Measurements from ENCODE around the gene CGREF1.

Gene CGREF1

DNA sequence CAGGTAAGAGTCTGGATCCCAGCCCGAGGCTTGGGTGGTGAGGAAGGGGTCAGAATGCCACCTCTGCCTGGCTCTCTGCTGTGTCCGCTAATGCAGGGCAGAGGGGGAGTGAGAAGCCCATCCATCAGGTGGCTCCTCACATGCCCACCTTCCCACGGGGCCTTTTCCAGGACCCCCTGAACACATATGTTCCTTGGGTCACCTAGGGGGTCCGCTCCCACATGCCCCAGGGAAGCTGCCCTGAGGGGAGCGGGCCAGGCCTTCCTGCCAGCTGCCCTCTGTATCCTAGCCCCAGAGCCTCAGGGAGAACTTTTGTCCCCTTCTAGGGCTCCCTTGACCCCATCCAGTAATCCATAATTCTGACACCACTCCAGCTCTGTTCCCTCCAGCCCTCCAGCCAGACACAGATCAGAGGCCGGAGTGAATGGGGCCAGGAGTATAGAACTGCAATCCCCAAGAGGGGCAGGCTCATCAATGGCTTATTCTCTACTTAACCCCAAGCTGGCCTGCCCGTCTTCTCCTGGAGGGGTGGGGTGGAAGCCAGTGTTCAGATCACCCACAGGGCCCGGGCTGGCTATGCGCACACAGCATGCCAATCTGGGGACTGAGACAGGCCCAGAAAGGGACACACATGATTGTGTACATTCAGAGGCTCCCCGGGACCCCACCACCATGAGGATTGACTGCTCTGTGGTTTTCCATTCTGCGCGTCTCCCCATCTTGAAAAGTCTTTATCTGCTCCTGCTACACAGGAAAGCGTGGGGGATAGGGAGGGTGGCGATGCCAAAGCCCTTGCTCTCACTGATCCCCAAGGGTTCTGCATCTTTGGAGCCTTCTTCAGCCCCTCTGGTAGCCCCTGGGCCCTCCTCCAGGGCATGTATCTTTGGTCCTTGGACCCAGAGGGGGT, 39.4 kb downstream of the CGREF1 start:
- H3F3A ChIP-seq (ENCODE audit: insufficient read depth, low read length): peaks cover 33% of the 10 kb centered on the region
- peaks cover 23% of the 10 kb centered on the region for H3K79me2 ChIP-seq (ENCODE audit: low read length)
- H3K9me2 ChIP-seq (replicated peaks; ENCODE audit: insufficient read depth, low read length): no peaks in the 10 kb centered on the region

DNA sequence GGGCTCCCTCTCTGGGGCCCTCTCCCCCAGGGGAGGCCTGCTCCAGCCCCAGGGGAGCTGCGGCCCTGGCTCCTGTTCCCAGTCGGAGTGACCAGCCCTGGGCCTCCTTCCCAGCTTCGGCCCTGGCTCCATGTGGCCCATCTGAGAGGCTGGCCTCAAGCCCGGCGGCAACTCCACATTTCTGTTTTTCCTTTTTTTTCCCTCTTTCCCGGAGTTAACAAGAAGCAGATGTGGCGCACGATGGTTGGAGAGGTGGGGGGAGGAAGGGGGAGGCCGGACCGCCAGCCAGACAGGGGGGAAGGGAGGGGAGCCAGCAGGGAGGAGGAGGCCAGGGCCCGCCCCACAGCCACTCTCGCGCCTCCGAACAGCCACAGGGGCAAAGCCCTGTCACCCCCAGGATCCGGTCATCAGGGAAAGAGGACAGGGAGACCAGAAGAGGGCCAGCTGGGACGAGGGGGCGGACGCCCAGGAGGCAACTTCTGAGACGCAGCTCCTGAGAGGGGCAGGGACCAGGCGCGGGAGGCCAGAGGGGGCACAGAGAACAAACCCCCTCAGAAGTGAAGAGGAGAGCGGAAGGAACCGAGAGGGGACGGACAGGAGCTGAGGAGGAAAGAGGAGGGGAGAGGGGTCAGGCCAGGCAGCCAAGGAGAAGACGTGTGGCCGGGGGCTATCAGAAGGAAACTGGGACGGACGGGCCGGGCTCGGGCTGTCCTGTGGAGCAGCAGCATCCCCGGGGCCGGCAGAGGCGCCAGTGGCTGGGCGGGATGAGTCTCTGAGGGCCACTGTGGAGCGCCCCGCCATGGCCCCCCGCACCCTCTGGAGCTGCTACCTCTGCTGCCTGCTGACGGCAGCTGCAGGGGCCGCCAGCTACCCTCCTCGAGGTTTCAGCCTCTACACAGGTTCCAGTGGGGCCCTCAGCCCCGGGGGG, 40.4 kb downstream of the CGREF1 start, which contains the start of gene EMILIN1:
Gene EMILIN1, plus strand, starts transcription at position 349 of the 928 bp plus-strand sequence. Its CDS starts 451 bp downstream, at position 800.
- peaks cover 23% of the 10 kb centered on the region for H3K79me2 ChIP-seq (ENCODE audit: low read length)
- no peaks in the 10 kb centered on the region for H4K20me1 ChIP-seq (ENCODE audit: insufficient read depth, low read length)
- peak within 1 kb of the TSS; percentile 57 for H3K4me3 ChIP-seq (ENCODE audit: low read length)
- no peaks in the 10 kb centered on the region for H3K36me3 ChIP-seq (replicated peaks; ENCODE audit: insufficient read depth, low read length)
- TF ChIP-seq EZH2 (optimal IDR thresholded peaks at IDR 0.05; ENCODE audit: low read depth, low read length) (no peak), EZH2phosphoT487 (IDR thresholded peaks at IDR 0.05; ENCODE audit: low read length) (no peak)
- TF ChIP-seq, protein P1, sequence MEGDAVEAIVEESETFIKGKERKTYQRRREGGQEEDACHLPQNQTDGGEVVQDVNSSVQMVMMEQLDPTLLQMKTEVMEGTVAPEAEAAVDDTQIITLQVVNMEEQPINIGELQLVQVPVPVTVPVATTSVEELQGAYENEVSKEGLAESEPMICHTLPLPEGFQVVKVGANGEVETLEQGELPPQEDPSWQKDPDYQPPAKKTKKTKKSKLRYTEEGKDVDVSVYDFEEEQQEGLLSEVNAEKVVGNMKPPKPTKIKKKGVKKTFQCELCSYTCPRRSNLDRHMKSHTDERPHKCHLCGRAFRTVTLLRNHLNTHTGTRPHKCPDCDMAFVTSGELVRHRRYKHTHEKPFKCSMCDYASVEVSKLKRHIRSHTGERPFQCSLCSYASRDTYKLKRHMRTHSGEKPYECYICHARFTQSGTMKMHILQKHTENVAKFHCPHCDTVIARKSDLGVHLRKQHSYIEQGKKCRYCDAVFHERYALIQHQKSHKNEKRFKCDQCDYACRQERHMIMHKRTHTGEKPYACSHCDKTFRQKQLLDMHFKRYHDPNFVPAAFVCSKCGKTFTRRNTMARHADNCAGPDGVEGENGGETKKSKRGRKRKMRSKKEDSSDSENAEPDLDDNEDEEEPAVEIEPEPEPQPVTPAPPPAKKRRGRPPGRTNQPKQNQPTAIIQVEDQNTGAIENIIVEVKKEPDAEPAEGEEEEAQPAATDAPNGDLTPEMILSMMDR (IDR thresholded peaks at IDR 0.05; ENCODE audit: low read length): no peak
- peaks cover 29% of the 10 kb centered on the region for H3F3A ChIP-seq (ENCODE audit: insufficient read depth, low read length)
- no peaks in the 10 kb centered on the region for H3K9me2 ChIP-seq (replicated peaks; ENCODE audit: insufficient read depth, low read length)
- no peaks in the 10 kb centered on the region for H3K27me3 ChIP-seq (replicated peaks; ENCODE audit: insufficient read depth, low read length)
- peak within 1 kb of the TSS; percentile 63; the same call in 1 of the 2 replicates for H3K27ac ChIP-seq (ENCODE audit: low read length)
- no peak for DNase-seq
- peak within 1 kb of the TSS; percentile 51 for H3K4me2 ChIP-seq (ENCODE audit: low read depth, low read length)
- peaks cover 60% of the 10 kb centered on the region for H3K4me1 ChIP-seq (ENCODE audit: low read length)
- H2AFZ ChIP-seq (ENCODE audit: low read length): peak within 1 kb of the TSS; percentile 44
- H3K9ac ChIP-seq (ENCODE audit: low read length): peak within 1 kb of the TSS; percentile 60
- H3K9me3 ChIP-seq (replicated peaks; ENCODE audit: insufficient read depth, low read length): no peaks in the 10 kb centered on the region

More for the DNA sequence above, 39.4 kb downstream of the CGREF1 start:
- no peak for TF ChIP-seq EZH2 (optimal IDR thresholded peaks at IDR 0.05; ENCODE audit: low read depth, low read length)
- TF ChIP-seq, protein P1 (IDR thresholded peaks at IDR 0.05; ENCODE audit: low read length): no peak
- no peak for TF ChIP-seq EZH2phosphoT487 (IDR thresholded peaks at IDR 0.05; ENCODE audit: low read length)
- H3K9me3 ChIP-seq (replicated peaks; ENCODE audit: insufficient read depth, low read length): no peaks in the 10 kb centered on the region
- peak overlapping the region; percentile 60; the same call in 1 of the 2 replicates for H3K9ac ChIP-seq (ENCODE audit: low read length)
- no peaks in the 10 kb centered on the region for H3K36me3 ChIP-seq (replicated peaks; ENCODE audit: insufficient read depth, low read length)
- no peaks in the 10 kb centered on the region for H4K20me1 ChIP-seq (ENCODE audit: insufficient read depth, low read length)
- DNase-seq: no peak
- H2AFZ ChIP-seq (ENCODE audit: low read length): no peak overlapping the region
- no peaks in the 10 kb centered on the region for H3K27me3 ChIP-seq (replicated peaks; ENCODE audit: insufficient read depth, low read length)
- peak overlapping the region; percentile 57 for H3K4me3 ChIP-seq (ENCODE audit: low read length)
- peak overlapping the region; percentile 51 for H3K4me2 ChIP-seq (ENCODE audit: low read depth, low read length)
- H3K4me1 ChIP-seq (ENCODE audit: low read length): peaks cover 53% of the 10 kb centered on the region
- peak overlapping the region; percentile 63; the same call in 1 of the 2 replicates for H3K27ac ChIP-seq (ENCODE audit: low read length)

DNA sequence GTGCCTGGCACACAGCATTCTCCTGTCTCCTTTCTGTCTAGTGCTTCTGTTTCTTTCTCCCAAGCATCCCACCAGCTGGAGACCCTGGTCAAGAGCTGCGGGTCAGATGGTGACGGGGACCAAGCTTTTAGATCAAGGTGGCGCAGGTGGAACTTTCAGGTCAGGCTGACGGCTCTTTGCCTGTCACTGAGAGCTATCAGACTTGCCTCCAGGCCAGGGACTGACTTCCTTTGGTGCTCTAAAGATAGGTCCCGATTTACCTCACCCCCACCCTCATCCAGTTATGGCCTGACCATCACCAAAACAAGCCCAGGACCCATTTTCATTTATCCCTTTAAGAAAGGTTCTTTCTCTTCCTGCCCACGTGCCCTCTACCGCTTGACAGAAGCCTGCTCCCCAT, 41.7 kb downstream of the CGREF1 start:
- Histone ChIP-seq H3K9ac (ENCODE audit: low read length) (peak overlapping the region; percentile 24), H3K27me3 (replicated peaks; ENCODE audit: insufficient read depth, low read length) (no peaks in the 10 kb centered on the region), H3K9me2 (replicated peaks; ENCODE audit: insufficient read depth, low read length) (no peaks in the 10 kb centered on the region), H3K4me1 (ENCODE audit: low read length) (peaks cover 62% of the 10 kb centered on the region), H4K20me1 (ENCODE audit: insufficient read depth, low read length) (no peaks in the 10 kb centered on the region), H3K4me3 (ENCODE audit: low read length) (peak overlapping the region; percentile 17; the same call in 1 of the 2 replicates), H2AFZ (ENCODE audit: low read length) (peak overlapping the region; percentile 44), H3K4me2 (ENCODE audit: low read depth, low read length) (peak overlapping the region; percentile 51), H3K79me2 (ENCODE audit: low read length) (peaks cover 23% of the 10 kb centered on the region), H3K9me3 (replicated peaks; ENCODE audit: insufficient read depth, low read length) (no peaks in the 10 kb centered on the region), H3K36me3 (replicated peaks; ENCODE audit: insufficient read depth, low read length) (no peaks in the 10 kb centered on the region), H3K27ac (ENCODE audit: low read length) (peak overlapping the region; percentile 63; the same call in 1 of the 2 replicates), H3F3A (ENCODE audit: insufficient read depth, low read length) (peaks cover 29% of the 10 kb centered on the region)
- TF ChIP-seq EZH2phosphoT487 (IDR thresholded peaks at IDR 0.05; ENCODE audit: low read length) (no peak), EZH2 (optimal IDR thresholded peaks at IDR 0.05; ENCODE audit: low read depth, low read length) (no peak)
- TF ChIP-seq, protein P1 (IDR thresholded peaks at IDR 0.05; ENCODE audit: low read length): no peak
- DNase-seq: peak; percentile 76

Data from MM.1S (cell line).